Measurements from ENCODE around the gene FUS.
A peak's percentile ranks its signal among the peaks of the same experiment; 100 is the strongest.

FUS gene

GRCh38 chr16:31179747-31180459 is at the start of gene FUS:
FUS (plus strand) TSS chr16:31180139; CDS start chr16:31180215, 76 bp downstream.
- H3K9me3 ChIP-seq (ENCODE audit: control insufficient read depth, insufficient read depth, low read depth, low read length) = no peaks in the 10 kb centered on the region
- H3K4me3 ChIP-seq (ENCODE audit: low read depth, low read length) = peak within 1 kb of the TSS; percentile 72
- CTCF ChIA-PET = interaction anchor here (0.6 kb wide), 1 partner anchor 38 kb away, joined by 3 read pairs; no protein-coding TSS in a partner anchor
- POLR2A ChIA-PET = interaction anchor here (0.5 to 4.8 kb wide), 54 partner anchors 9 to 693 kb away, joined by 3 to 107 read pairs (median 5); partner anchors contain the start of genes ARMC5, HSD3B7, KAT8 and PYCARD
- H3K36me3 ChIP-seq (ENCODE audit: control insufficient read depth in 2 of 2, insufficient read depth in 1 of 2, low read length in 2 of 2) = peaks cover 20 to 41% of the 10 kb centered on the region in 2 experiments
- no peaks in the 10 kb centered on the region for H3K4me1 ChIP-seq (ENCODE audit: control insufficient read depth, insufficient read depth, low read length)
- peak within 1 kb of the TSS; percentile 91 for H3K27ac ChIP-seq (ENCODE audit: extremely low read depth, low read depth, low read length)
- TF ChIP-seq, protein P1, sequence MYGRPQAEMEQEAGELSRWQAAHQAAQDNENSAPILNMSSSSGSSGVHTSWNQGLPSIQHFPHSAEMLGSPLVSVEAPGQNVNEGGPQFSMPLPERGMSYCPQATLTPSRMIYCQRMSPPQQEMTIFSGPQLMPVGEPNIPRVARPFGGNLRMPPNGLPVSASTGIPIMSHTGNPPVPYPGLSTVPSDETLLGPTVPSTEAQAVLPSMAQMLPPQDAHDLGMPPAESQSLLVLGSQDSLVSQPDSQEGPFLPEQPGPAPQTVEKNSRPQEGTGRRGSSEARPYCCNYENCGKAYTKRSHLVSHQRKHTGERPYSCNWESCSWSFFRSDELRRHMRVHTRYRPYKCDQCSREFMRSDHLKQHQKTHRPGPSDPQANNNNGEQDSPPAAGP (tag by site-specific recombination; IDR thresholded peaks at IDR 0.05) = peak; percentile 96
- no peak for TF ChIP-seq ZNF521 (tag by site-specific recombination; IDR thresholded peaks at IDR 0.05)
- TF ChIP-seq BCL11A (tag by site-specific recombination; IDR thresholded peaks at IDR 0.05; ENCODE audit: low read depth) = no peak
- TF ChIP-seq ZNF76 (tag by site-specific recombination; IDR thresholded peaks at IDR 0.05; ENCODE audit: borderline replicate concordance, low read depth) = peak; percentile 79
- TF ChIP-seq ZFP3 (tag by site-specific recombination; IDR thresholded peaks at IDR 0.05; ENCODE audit: low read depth) = no peak
- peak; percentile 41; the same call in 1 of the 2 replicates for TF ChIP-seq ZNF792 (tag by site-specific recombination; IDR thresholded peaks at IDR 0.05)
- 0 out of 2 replicates have a peak, but pooled peaks have one; percentile 27 for TF ChIP-seq ZNF138 (tag by site-specific recombination; IDR thresholded peaks at IDR 0.05; ENCODE audit: borderline replicate concordance)
- TF ChIP-seq KLF1 (tag by site-specific recombination; IDR thresholded peaks at IDR 0.05) = peak; percentile 30; the same call in 1 of the 2 replicates
- no peak for TF ChIP-seq ZNF280D (tag by site-specific recombination; IDR thresholded peaks at IDR 0.05)
- peak; percentile 63; the same call in 1 of the 2 replicates for TF ChIP-seq ZNF239 (tag by site-specific recombination; IDR thresholded peaks at IDR 0.05)
- TF ChIP-seq, protein P2, sequence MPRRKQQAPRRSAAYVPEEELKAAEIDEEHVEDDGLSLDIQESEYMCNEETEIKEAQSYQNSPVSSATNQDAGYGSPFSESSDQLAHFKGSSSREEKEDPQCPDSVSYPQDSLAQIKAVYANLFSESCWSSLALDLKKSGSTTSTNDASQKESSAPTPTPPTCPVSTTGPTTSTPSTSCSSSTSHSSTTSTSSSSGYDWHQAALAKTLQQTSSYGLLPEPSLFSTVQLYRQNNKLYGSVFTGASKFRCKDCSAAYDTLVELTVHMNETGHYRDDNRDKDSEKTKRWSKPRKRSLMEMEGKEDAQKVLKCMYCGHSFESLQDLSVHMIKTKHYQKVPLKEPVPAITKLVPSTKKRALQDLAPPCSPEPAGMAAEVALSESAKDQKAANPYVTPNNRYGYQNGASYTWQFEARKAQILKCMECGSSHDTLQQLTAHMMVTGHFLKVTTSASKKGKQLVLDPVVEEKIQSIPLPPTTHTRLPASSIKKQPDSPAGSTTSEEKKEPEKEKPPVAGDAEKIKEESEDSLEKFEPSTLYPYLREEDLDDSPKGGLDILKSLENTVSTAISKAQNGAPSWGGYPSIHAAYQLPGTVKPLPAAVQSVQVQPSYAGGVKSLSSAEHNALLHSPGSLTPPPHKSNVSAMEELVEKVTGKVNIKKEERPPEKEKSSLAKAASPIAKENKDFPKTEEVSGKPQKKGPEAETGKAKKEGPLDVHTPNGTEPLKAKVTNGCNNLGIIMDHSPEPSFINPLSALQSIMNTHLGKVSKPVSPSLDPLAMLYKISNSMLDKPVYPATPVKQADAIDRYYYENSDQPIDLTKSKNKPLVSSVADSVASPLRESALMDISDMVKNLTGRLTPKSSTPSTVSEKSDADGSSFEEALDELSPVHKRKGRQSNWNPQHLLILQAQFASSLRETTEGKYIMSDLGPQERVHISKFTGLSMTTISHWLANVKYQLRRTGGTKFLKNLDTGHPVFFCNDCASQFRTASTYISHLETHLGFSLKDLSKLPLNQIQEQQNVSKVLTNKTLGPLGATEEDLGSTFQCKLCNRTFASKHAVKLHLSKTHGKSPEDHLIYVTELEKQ (tag by site-specific recombination; IDR thresholded peaks at IDR 0.05; ENCODE audit: borderline replicate concordance) = 0 out of 2 replicates have a peak, but pooled peaks have one; percentile 4
- TF ChIP-seq TRIM28 (IDR thresholded peaks at IDR 0.05; ENCODE audit: borderline replicate concordance, low read length) = peak; percentile 18; the same call in 1 of the 2 replicates
- TF ChIP-seq, protein P3, sequence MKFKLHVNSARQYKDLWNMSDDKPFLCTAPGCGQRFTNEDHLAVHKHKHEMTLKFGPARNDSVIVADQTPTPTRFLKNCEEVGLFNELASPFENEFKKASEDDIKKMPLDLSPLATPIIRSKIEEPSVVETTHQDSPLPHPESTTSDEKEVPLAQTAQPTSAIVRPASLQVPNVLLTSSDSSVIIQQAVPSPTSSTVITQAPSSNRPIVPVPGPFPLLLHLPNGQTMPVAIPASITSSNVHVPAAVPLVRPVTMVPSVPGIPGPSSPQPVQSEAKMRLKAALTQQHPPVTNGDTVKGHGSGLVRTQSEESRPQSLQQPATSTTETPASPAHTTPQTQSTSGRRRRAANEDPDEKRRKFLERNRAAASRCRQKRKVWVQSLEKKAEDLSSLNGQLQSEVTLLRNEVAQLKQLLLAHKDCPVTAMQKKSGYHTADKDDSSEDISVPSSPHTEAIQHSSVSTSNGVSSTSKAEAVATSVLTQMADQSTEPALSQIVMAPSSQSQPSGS (tag by site-specific recombination; IDR thresholded peaks at IDR 0.05; ENCODE audit: low read depth) = no peak
- no peak for TF ChIP-seq ZNF112 (tag by site-specific recombination; IDR thresholded peaks at IDR 0.05)
- TF ChIP-seq ZBTB7A (tag by site-specific recombination; IDR thresholded peaks at IDR 0.05; ENCODE audit: low read depth) = peak; percentile 52; the same call in 1 of the 2 replicates
- 0 out of 2 replicates have a peak, but pooled peaks have one; percentile 84 for TF ChIP-seq SALL2 (tag by site-specific recombination; IDR thresholded peaks at IDR 0.05; ENCODE audit: borderline replicate concordance)
- TF ChIP-seq EGR2 (tag by site-specific recombination; IDR thresholded peaks at IDR 0.05; ENCODE audit: low read depth) = peak; percentile 95
- TF ChIP-seq SCRT2 (tag by site-specific recombination; IDR thresholded peaks at IDR 0.05) = 0 out of 2 replicates have a peak, but pooled peaks have one; percentile 27
- TF ChIP-seq, protein P4, sequence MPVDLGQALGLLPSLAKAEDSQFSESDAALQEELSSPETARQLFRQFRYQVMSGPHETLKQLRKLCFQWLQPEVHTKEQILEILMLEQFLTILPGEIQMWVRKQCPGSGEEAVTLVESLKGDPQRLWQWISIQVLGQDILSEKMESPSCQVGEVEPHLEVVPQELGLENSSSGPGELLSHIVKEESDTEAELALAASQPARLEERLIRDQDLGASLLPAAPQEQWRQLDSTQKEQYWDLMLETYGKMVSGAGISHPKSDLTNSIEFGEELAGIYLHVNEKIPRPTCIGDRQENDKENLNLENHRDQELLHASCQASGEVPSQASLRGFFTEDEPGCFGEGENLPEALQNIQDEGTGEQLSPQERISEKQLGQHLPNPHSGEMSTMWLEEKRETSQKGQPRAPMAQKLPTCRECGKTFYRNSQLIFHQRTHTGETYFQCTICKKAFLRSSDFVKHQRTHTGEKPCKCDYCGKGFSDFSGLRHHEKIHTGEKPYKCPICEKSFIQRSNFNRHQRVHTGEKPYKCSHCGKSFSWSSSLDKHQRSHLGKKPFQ (tag by site-specific recombination; IDR thresholded peaks at IDR 0.05) = peak; percentile 12; the same call in 1 of the 2 replicates
- TF ChIP-seq ZNF223 (tag by site-specific recombination; IDR thresholded peaks at IDR 0.05) = no peak
- TF ChIP-seq ZXDB (tag by site-specific recombination; IDR thresholded peaks at IDR 0.05) = peak; percentile 93
- 0 out of 2 replicates have a peak, but pooled peaks have one; percentile 39 for TF ChIP-seq ZNF157 (tag by site-specific recombination; IDR thresholded peaks at IDR 0.05)
- TF ChIP-seq ZNF2 (tag by site-specific recombination; IDR thresholded peaks at IDR 0.05) = peak; percentile 98

Measured in HEK293 (cell line).